Activated CD8-positive, alpha-beta T cell treated with anti-CD3 and anti-CD28 coated beads for 36 hours (primary cell): ENCODE measurements around the gene LRP3. TPM values are rescaled to one million over a fixed set of nuclear protein-coding genes. Genes with fewer than 3 reads are reported as not detected.
"Not testable (repeated sequence)": the region's sequence is repeated elsewhere in the genome, so short reads cannot be mapped to it uniquely, and the experiment has no call there.

Experiments
- ATAC-seq: fragments of 200-7000 bp; cut with Tn5 transposase; one replicate; pipeline ENCODE4 v1.10.0; 2021; ENCODE audit warnings: mild to moderate bottlenecking, moderate library complexity
- CTCF ChIA-PET: fragments of 350-600 bp; sonication (Branson Sonifier 250); formaldehyde crosslinking; loops from one replicate; lab custom pipeline; 2021; ENCODE audit warnings: antibody characterized with exemption; lab: Charles Lee
- POLR2A ChIA-PET: fragments of 350-600 bp; sonication (Branson Sonifier 250); formaldehyde crosslinking; loops from one replicate; lab custom pipeline; 2021; ENCODE audit warnings: antibody characterized with exemption; lab: Charles Lee
- DNase-seq: peaks from one replicate; pipeline ENCODE4 v3.0.0-alpha.2; 2020
- H3K27ac Mint-ChIP-seq: one replicate; pipeline ENCODE4 v1.8.0; 2021; ENCODE audit warnings: mild to moderate bottlenecking, mixed read lengths
- H3K27me3 Mint-ChIP-seq: one replicate; pipeline ENCODE4 v1.8.0; 2021; ENCODE audit warnings: mixed read lengths
- H3K36me3 Mint-ChIP-seq: one replicate; pipeline ENCODE4 v1.8.0; 2021; ENCODE audit warnings: low read depth, mixed read lengths
- H3K4me1 Mint-ChIP-seq: one replicate; pipeline ENCODE4 v1.8.0; 2021; ENCODE audit warnings: low read depth, mixed read lengths
- H3K4me3 Mint-ChIP-seq: one replicate; pipeline ENCODE4 v1.8.0; 2021; ENCODE audit warnings: mild to moderate bottlenecking, moderate library complexity, mixed read lengths
- H3K9me3 Mint-ChIP-seq: one replicate; pipeline ENCODE4 v1.8.0; 2021; ENCODE audit warnings: mixed read lengths
- intact Hi-C: fragments of 100-400 bp; cut with micrococcal nuclease; formaldehyde crosslinking; loops from one replicate; pipeline ENCODE4 v1.10.0; 2022
- total RNA-seq, 2 experiments: library from RNA; stranded (reverse); gene quantifications; one replicate each; pipeline ENCODE4 v1.2.3, GENCODE V29; 2021
- TF ChIP-seq, protein P1 (sequence below): fragments of 200-600 bp; IDR thresholded peaks from one replicate; pipeline ENCODE4 v1.8.0; 2022; ENCODE audit warnings: antibody characterized with exemption, mild to moderate bottlenecking

Gene LRP3
- total RNA-seq, 2 experiments from 2014 or later = 0.27 to 0.31 TPM

DNA sequence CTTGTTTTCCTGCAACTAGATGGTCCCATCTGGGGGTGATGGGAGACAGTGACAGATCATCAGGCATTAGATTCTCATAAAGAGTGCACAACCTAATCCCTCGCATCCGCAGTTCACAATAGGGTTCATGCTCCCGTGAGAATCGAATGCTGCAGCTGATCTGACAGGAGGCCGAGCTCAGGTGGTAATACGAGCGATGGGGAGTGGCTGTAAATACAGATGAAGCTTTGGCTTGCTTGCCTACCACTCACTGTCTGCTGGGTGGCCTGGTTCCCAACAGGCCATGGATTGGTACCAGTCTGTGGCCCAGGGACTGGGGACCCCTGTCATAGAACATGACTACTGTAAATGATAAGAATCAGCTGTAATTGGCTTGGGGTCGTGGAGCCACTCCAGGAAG, 34.2 kb upstream of the LRP3 start:
- Mint-ChIP-seq H3K27me3 (no peaks in the 10 kb centered on the region), H3K36me3 (peaks cover 2% of the 10 kb centered on the region), H3K4me3 (no peak overlapping the region), H3K9me3 (peaks cover 4% of the 10 kb centered on the region), H3K4me1 (peaks cover 30% of the 10 kb centered on the region), H3K27ac (peak overlapping the region; percentile 95)
- intact Hi-C loops = no loop called here
- DNase-seq (no peak), ATAC-seq (no peak)
- POLR2A ChIA-PET = interaction anchor here (0.6 to 5.9 kb wide), 4 partner anchors 16 to 1314 kb away, joined by 3 to 52 read pairs (median 3); partner anchors contain the start of gene GPATCH1
- TF ChIP-seq, protein P1, sequence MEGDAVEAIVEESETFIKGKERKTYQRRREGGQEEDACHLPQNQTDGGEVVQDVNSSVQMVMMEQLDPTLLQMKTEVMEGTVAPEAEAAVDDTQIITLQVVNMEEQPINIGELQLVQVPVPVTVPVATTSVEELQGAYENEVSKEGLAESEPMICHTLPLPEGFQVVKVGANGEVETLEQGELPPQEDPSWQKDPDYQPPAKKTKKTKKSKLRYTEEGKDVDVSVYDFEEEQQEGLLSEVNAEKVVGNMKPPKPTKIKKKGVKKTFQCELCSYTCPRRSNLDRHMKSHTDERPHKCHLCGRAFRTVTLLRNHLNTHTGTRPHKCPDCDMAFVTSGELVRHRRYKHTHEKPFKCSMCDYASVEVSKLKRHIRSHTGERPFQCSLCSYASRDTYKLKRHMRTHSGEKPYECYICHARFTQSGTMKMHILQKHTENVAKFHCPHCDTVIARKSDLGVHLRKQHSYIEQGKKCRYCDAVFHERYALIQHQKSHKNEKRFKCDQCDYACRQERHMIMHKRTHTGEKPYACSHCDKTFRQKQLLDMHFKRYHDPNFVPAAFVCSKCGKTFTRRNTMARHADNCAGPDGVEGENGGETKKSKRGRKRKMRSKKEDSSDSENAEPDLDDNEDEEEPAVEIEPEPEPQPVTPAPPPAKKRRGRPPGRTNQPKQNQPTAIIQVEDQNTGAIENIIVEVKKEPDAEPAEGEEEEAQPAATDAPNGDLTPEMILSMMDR = no peak
- CTCF ChIA-PET = interaction anchor here (0.9 to 4.5 kb wide), 6 partner anchors 9 to 1186 kb away, joined by 3 to 32 read pairs (median 14); no protein-coding TSS in a partner anchor

DNA sequence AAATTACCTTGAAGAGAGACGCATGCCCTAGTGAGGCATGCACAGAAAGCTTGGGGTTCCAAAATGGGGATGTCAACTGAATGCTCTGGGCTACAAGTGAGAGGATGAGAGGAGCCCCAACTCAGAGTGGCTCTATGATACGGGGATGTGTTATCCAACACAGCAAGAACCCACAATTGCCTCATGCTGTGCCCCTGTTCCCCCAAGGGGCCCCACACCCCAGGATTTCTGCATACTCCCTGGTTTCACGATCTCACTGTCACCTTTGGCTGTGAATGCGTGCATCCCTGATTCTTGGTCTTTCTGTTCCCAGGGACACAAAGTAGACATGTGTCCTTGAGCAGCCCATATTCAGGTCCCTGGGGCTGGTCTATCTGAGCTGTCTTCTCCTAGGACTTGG, 32.9 kb upstream of the LRP3 start:
- ATAC-seq (no peak), DNase-seq (no peak)
- TF ChIP-seq, protein P1 = no peak
- intact Hi-C loops = no loop called here
- Mint-ChIP-seq H3K27me3 (no peaks in the 10 kb centered on the region), H3K36me3 (peaks cover 2% of the 10 kb centered on the region), H3K27ac (peak overlapping the region; percentile 95), H3K9me3 (peaks cover 4% of the 10 kb centered on the region), H3K4me3 (no peak overlapping the region), H3K4me1 (peaks cover 30% of the 10 kb centered on the region)
- CTCF ChIA-PET = interaction anchor here (1.0 to 4.5 kb wide), 7 partner anchors 12 to 617 kb away, joined by 3 to 32 read pairs (median 9); no protein-coding TSS in a partner anchor
- POLR2A ChIA-PET = interaction anchor here (1.0 to 5.9 kb wide), 2 partner anchors 10 to 15 kb away, joined by 4 to 52 read pairs; no protein-coding TSS in a partner anchor

- Mint-ChIP-seq H3K9me3 (peaks cover 6% of the 10 kb centered on the region), H3K27me3 (no peaks in the 10 kb centered on the region), H3K27ac (no peak overlapping the region), H3K36me3 (peaks cover 5% of the 10 kb centered on the region), H3K4me1 (peaks cover 21% of the 10 kb centered on the region), H3K4me3 (no peak overlapping the region)
- DNase-seq (no peak), ATAC-seq (no peak)
- TF ChIP-seq, protein P1 = no peak
- ChIA-PET CTCF (interaction anchor here (2.3 kb wide), 1 partner anchor 21 kb away, joined by 11 read pairs; no protein-coding TSS in a partner anchor), POLR2A (interaction anchor here (1.0 to 1.4 kb wide), 2 partner anchors 13 to 14 kb away, joined by 3 to 4 read pairs; no protein-coding TSS in a partner anchor)
- intact Hi-C loops = no loop called here
These were observed 30.6 kb upstream of the LRP3 start for GRCh38 chr19:33163481-33163880.

- POLR2A ChIA-PET, intact Hi-C loops, H3K36me3 Mint-ChIP-seq, ATAC-seq, H3K4me1 Mint-ChIP-seq, H3K4me3 Mint-ChIP-seq, H3K27ac Mint-ChIP-seq, DNase-seq, H3K27me3 Mint-ChIP-seq, H3K9me3 Mint-ChIP-seq: not testable (repeated sequence)
- CTCF ChIA-PET = interaction anchor here (1.2 to 2.2 kb wide), 3 partner anchors 11 to 21 kb away, joined by 5 to 7 read pairs (median 5); no protein-coding TSS in a partner anchor
These were observed 28.1 kb upstream of the LRP3 start for GRCh38 chr19:33166037-33166436.

DNA sequence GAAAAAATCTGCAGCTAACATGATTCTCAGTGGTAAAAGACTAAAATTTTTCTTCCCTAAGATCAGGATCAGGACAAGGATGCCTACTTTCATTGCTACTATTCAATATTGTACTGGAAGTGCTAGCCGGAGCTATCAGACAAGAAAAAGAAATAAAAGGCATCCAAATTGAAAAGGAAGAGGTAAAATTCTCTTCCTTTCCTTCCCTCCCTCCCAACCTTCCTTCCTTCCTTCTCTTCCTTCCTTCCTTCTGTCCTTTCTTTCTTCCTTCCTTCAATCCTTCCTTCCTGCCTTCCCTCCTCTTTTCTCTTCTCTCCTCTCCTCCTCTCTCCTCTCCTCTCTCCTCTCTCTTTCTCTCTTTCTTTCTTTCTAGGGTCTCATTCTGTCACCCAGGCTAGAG, 26.7 kb upstream of the LRP3 start:
- ChIA-PET POLR2A (no interaction called here), CTCF (interaction anchor here (1.4 to 2.2 kb wide), 2 partner anchors 17 to 23 kb away, joined by 5 to 7 read pairs; no protein-coding TSS in a partner anchor)
- H3K4me3 Mint-ChIP-seq = no peak overlapping the region
- H3K36me3 Mint-ChIP-seq = peaks cover 4% of the 10 kb centered on the region
- ATAC-seq (no peak), DNase-seq (no peak)
- H3K27ac Mint-ChIP-seq = no peak overlapping the region
- TF ChIP-seq, protein P1 = no peak
- intact Hi-C loops = no loop called here
- H3K4me1 Mint-ChIP-seq = peaks cover 1% of the 10 kb centered on the region
- peaks cover 2% of the 10 kb centered on the region for H3K9me3 Mint-ChIP-seq
- no peaks in the 10 kb centered on the region for H3K27me3 Mint-ChIP-seq
